Ovary (tissue), 9 donors: ENCODE measurements around the gene ABCA2. TPM values are rescaled to one million over a fixed set of nuclear protein-coding genes. Genes with fewer than 3 reads are reported as not detected.
"Not testable (repeated sequence)": the region's sequence is repeated elsewhere in the genome, so short reads cannot be mapped to it uniquely, and the experiment has no call there.

Experiments used
- DNase-seq, 5 donors: peaks; one replicate each; pipeline ENCODE4 v3.0.0-alpha.2; 2019 to 2020
- H3K27ac ChIP-seq, 2 donors: fragments of 200-600 bp; one replicate each; pipeline versions ENCODE4 v1.5.1 to v1.8.0; 2019 to 2022
- H3K27me3 ChIP-seq: fragments of 200-600 bp; one replicate; pipeline ENCODE4 v1.8.0; 2022
- H3K36me3 ChIP-seq: fragments of 200-600 bp; sonication (generic); one replicate; pipeline ENCODE4 v1.5.1; 2019
- H3K4me1 ChIP-seq: one replicate; pipeline ENCODE4 v1.8.1; 2013; ENCODE audit warnings: mild to moderate bottlenecking, moderate library complexity; ENCODE audit not compliant: insufficient read depth
- H3K4me3 ChIP-seq: fragments of 200-600 bp; sonication (generic); one replicate; pipeline ENCODE4 v1.5.1; 2017
- H3K9me3 ChIP-seq, 2 donors: fragments of 200-600 bp in 1 of 2; sonication (generic) in 1 of 2; one replicate each; pipeline versions ENCODE4 v1.5.1 to v1.8.1; 2013 to 2019; ENCODE audit warnings: mild to moderate bottlenecking in 1 of 2, moderate library complexity in 1 of 2
- EP300 ChIP-seq: sonication (generic); formaldehyde crosslinking; IDR thresholded peaks from one replicate; pipeline ENCODE4 v1.6.1; 2017; ENCODE audit warnings: antibody characterized with exemption
- POLR2A ChIP-seq: fragments of 450-650 bp; IDR thresholded peaks from one replicate; pipeline ENCODE4 v1.6.1; 2017; ENCODE audit warnings: antibody characterized with exemption, mild to moderate bottlenecking, moderate library complexity
- WGBS, 3 donors: extraction: QIAGEN DNeasy Blood & Tissue Kit in 1 of 3; methylation state at CpG; one replicate each; pipeline versions ENCODE4 v1.1.5 to v1.1.7; 2013 to 2017; 5-methylcytosine and 5-hydroxymethylcytosine counted together
- intact Hi-C, 4 donors: fragments of 100-400 bp; cut with DNase I; formaldehyde crosslinking; loops; one replicate each; pipeline versions ENCODE4 v1.11.0 to v1.15.1; 2022 to 2023
- polyA plus RNA-seq, 2 donors: library from polyadenylated mRNA; stranded (reverse); fragments of 200-250 nt in 1 of 2; fragments of 350-450 nt in 1 of 2; fragmentation: Illumina TruSeq in 1 of 2; extraction: RNeasy Lipid Tissue Mini Kit (QIAGEN cat#74804) in 1 of 2; gene quantifications; one replicate each; pipeline ENCODE4 v1.2.3, GENCODE V29; 2013 to 2014
- total RNA-seq, 7 donors: library from RNA; depleted of rRNA in 2 of 7; stranded (reverse); fragments of >200 nt in 2 of 7; fragmentation: NEBNext Ultra II Directional in 3 of 7; extraction: Animal tissue kit (Norgen Biotek cat#: 25700) in 3 of 7; gene quantifications; one replicate each; pipeline versions ENCODE4 v1.1.0 to v1.2.4, GENCODE V29; 2016 to 2023
- TF ChIP-seq, protein P1 (sequence below), 3 donors: fragments of 450-650 bp in 2 of 3; fragments of 200-600 bp in 1 of 3; IDR thresholded peaks; one replicate each; pipeline versions ENCODE4 v1.5.1 to v1.8.0; 2016 to 2022; ENCODE audit warnings: antibody characterized with exemption in 3 of 3, mild to moderate bottlenecking in 1 of 3
- donor health status: DM: no; HTN: no; CAD: no; lungs with moderate emphysema.
- donor health status: DM: no; HTN: no; CAD: no.
- donor health status: Bipolar disorder and iron deficiency.
- donor health status: DM: yes; HTN: yes; CAD: no.
- donor health status: DM: no; HTN: no; CAD: no.
- donor health status: DM: yes; HTN: yes; CAD: no.

Gene ABCA2
- total and polyA plus RNA-seq, 9 donors = 2.0 to 26.9 (median 12.3) TPM

DNA sequence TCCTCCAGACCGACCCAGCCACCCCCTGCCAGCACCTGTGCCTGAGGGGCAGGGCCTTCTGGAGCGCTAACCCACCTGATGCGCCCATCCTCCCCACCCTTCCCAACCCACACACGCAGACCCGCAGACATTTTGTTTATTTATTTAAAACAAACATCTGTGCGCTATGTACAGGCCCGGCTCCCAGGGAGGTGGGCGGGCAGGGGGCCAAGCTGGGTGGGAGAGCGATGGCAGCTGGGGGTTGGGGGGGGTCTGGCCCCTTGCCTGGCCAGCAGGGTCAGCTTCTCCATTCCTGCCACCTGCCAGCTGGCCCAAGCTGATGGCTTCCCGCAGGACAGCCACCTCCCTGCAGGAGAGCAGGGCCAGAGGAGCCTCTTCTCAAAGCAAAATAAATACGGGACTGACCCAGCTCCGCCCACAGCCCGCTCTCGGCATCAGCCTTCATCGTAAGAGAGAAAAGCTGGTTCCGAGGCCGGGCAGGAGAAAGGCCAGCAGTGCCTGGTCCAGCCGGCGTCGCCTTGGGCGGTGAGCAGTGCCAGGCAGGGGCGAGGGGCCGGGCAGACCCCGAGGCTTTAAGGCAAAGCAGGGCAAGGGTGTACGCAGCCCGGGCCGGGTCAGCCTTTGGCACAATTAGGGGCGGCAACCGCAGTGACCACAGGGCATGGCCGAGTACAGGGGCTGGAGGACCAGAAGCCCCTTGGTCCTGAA is 20.8 kb downstream of the ABCA2 start:
- peak in 4 of 5 donors; percentile 42 to 83 (median 66) for DNase-seq
- intact Hi-C loops = no loop called here
- H3K36me3 ChIP-seq = no peaks in the 10 kb centered on the region
- no peaks in the 10 kb centered on the region for H3K27me3 ChIP-seq
- 18 to 41% (median 33%) methylated on average over 28 to 30 of the region's 30 CpGs for WGBS, 3 donors
- H3K27ac ChIP-seq = no peak overlapping the region
- no peaks in the 10 kb centered on the region for H3K9me3 ChIP-seq
- peaks cover 16% of the 10 kb centered on the region for H3K4me1 ChIP-seq
- no peak overlapping the region for H3K4me3 ChIP-seq
- TF ChIP-seq POLR2A (no peak), EP300 (no peak)
- TF ChIP-seq, protein P1, sequence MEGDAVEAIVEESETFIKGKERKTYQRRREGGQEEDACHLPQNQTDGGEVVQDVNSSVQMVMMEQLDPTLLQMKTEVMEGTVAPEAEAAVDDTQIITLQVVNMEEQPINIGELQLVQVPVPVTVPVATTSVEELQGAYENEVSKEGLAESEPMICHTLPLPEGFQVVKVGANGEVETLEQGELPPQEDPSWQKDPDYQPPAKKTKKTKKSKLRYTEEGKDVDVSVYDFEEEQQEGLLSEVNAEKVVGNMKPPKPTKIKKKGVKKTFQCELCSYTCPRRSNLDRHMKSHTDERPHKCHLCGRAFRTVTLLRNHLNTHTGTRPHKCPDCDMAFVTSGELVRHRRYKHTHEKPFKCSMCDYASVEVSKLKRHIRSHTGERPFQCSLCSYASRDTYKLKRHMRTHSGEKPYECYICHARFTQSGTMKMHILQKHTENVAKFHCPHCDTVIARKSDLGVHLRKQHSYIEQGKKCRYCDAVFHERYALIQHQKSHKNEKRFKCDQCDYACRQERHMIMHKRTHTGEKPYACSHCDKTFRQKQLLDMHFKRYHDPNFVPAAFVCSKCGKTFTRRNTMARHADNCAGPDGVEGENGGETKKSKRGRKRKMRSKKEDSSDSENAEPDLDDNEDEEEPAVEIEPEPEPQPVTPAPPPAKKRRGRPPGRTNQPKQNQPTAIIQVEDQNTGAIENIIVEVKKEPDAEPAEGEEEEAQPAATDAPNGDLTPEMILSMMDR (IDR thresholded peaks at IDR 0.05) = no peak

DNA sequence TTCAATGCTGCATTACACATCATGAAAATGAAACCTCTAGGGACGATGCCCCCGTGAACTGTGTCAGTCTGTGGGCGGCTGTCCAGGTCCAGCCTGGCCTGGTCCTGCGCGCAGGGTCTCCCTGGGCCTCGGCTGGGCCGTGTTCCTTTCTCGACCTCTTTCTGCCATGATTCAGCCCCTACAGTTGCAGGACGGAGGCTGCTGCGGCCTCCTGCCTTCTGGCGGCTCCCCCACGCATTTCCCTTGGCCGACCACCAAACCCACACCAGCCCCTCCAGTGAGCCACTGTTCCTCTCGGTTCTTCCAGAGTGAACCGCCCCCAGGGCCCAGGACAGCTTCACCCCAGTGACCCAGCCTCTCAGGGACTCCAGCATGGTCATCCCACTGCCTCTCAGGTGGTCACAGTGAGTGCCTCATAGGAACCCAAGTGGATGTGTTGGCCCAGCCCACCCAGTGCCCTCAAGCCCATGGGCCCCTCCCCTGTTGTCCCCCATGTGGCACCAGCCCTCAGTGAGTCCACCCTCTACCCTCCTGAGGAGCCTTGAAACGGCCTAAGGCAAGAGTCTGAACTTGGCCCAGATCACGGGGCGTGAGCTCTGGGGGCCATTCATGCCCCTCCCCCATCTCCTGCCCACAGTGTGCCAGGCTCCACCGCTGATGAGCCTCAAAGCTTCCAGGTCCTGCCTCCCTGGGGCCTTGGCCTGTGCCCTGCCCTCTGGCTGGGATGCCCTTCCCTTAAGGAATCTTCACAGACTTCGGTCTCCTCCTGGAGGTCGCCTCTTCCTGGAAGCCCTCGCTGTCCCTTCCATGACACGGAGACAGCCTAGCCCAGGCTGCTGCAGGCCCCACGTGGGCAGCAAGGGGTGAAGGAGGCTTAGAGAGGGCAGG is 21.7 kb downstream of the ABCA2 start:
- TF ChIP-seq POLR2A (no peak), EP300 (no peak)
- TF ChIP-seq, protein P1 (IDR thresholded peaks at IDR 0.05) = no peak
- H3K9me3 ChIP-seq = no peaks in the 10 kb centered on the region
- H3K4me3 ChIP-seq = no peak overlapping the region
- no peaks in the 10 kb centered on the region for H3K36me3 ChIP-seq
- WGBS, 3 donors = 28 to 32% (median 29%) methylated on average over 24 of the region's 24 CpGs
- H3K27ac ChIP-seq = no peak overlapping the region
- DNase-seq = peak; percentile 57 to 86 (median 74)
- no peaks in the 10 kb centered on the region for H3K27me3 ChIP-seq
- intact Hi-C loops = no loop called here
- peaks cover 16% of the 10 kb centered on the region for H3K4me1 ChIP-seq

DNA sequence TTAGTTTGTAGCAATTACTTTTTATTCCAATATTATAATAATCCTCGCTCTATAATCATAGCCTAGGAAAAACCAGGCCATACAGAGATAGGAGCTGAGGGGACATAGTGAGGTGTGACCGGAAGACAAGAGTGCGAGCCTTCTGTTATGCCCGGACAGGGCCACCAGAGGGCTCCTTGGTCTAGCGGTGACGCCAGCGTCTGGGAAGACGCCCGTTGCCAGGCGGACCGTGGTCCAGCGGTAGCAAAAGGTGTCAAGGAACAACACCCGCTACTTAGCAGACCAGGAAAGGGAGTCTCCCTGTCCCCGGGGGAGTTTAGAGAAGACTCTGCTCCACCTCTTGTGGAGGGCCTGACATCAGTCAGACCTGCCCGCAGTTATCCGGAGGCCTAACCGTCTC is 23.8 kb downstream of the ABCA2 start:
- not testable (repeated sequence) for DNase-seq
- peaks cover 16% of the 10 kb centered on the region for H3K4me1 ChIP-seq
- WGBS, 3 donors = 42 to 50% (median 49%) methylated on average over 17 of the region's 17 CpGs

DNA sequence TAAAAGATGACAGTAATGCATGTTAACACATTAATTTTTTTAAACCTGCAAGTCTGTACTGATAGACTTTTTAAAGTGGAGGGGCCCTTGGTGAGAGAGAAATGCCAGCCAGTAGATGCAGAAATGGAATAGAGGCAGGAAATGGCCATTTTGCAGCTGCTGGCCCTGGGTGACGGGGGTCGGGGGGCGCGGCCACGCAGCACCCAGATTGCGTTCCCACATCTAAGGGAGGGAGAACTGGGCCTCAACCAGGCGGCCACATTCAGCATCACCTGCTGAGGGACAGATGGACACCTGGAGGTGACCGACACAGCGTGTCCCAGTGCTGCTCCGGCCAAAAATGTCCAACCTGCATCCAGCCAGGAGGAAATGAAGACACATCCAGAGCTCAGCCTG is 25.4 kb downstream of the ABCA2 start:
- no peaks in the 10 kb centered on the region for H3K27me3 ChIP-seq
- H3K9me3 ChIP-seq = no peaks in the 10 kb centered on the region
- H3K4me3 ChIP-seq = no peak overlapping the region
- TF ChIP-seq, protein P1 (IDR thresholded peaks at IDR 0.05) = no peak
- TF ChIP-seq POLR2A = no peak
- TF ChIP-seq EP300 = no peak
- intact Hi-C loops = no loop called here
- WGBS, 3 donors = 91 to 92% (median 91%) methylated on average over 10 of the region's 10 CpGs
- DNase-seq = no peak
- no peak overlapping the region for H3K27ac ChIP-seq
- H3K4me1 ChIP-seq = peaks cover 16% of the 10 kb centered on the region
- no peaks in the 10 kb centered on the region for H3K36me3 ChIP-seq

More for the DNA sequence above, 23.8 kb downstream of the ABCA2 start:
- intact Hi-C loops, H3K9me3 ChIP-seq, H3K27ac ChIP-seq, H3K36me3 ChIP-seq, H3K4me3 ChIP-seq, H3K27me3 ChIP-seq: not testable (repeated sequence)
